GM21717 (cell line): ENCODE measurements around the gene SAMD15.
A peak's percentile ranks its signal among the peaks of the same experiment; 100 is the strongest.
"Not testable (repeated sequence)": the region's sequence is repeated elsewhere in the genome, so short reads cannot be mapped to it uniquely, and the experiment has no call there.

Experiments
- ATAC-seq: cut with Tn5 transposase; IDR thresholded peaks from one replicate; pipeline ENCODE4 v1.9.1; 2021; ENCODE audit warnings: mild to moderate bottlenecking, moderate library complexity; ENCODE audit not compliant: unreplicated experiment

SAMD15 gene

GRCh38 chr14:77375164-77375950, 1.8 kb upstream of the SAMD15 start:
- no peak for ATAC-seq

- ATAC-seq: peak; percentile 23
These were observed 1.0 kb upstream of the SAMD15 start for GRCh38 chr14:77375973-77376770.

- no peak for ATAC-seq
These were observed 294 bp downstream of the SAMD15 start for GRCh38 chr14:77377502-77377844.

- ATAC-seq: no peak
These were observed 1.5 kb downstream of the SAMD15 start for GRCh38 chr14:77378701-77379100.

- ATAC-seq: no peak
These were observed 13.0 kb downstream of the SAMD15 start for GRCh38 chr14:77390188-77390587.

- no peak for ATAC-seq
These were observed 23.0 kb downstream of the SAMD15 start for GRCh38 chr14:77400216-77400615.

- no peak for ATAC-seq
These were observed 26.6 kb downstream of the SAMD15 start for GRCh38 chr14:77403768-77404167.

- ATAC-seq: no peak
These were observed 28.9 kb downstream of the SAMD15 start for GRCh38 chr14:77406086-77406485.

- ATAC-seq: no peak
These were observed 29.5 kb downstream of the SAMD15 start for GRCh38 chr14:77406718-77407117.

- ATAC-seq: no peak
These were observed 30.0 kb downstream of the SAMD15 start for GRCh38 chr14:77407158-77407557.

- ATAC-seq: no peak
These were observed 32.0 kb downstream of the SAMD15 start for GRCh38 chr14:77409131-77409533.

GRCh38 chr14:77415403-77416030, 38.3 kb downstream of the SAMD15 start:
- ATAC-seq: not testable (repeated sequence)

- not testable (repeated sequence) for ATAC-seq
These were observed 38.9 kb downstream of the SAMD15 start for GRCh38 chr14:77416098-77416497.

GRCh38 chr14:77416836-77417235, 39.7 kb downstream of the SAMD15 start:
- ATAC-seq: no peak

GRCh38 chr14:77421201-77421600, 44.0 kb downstream of the SAMD15 start:
- no peak for ATAC-seq

- ATAC-seq: no peak
These were observed 46.2 kb downstream of the SAMD15 start, which contains the start of gene NOXRED1 for GRCh38 chr14:77423423-77423822. Gene NOXRED1 (minus strand): TSS chr14:77423523. CDS start chr14:77422889, 634 bp downstream.

- no peak for ATAC-seq
These were observed 47.7 kb downstream of the SAMD15 start for GRCh38 chr14:77424862-77425261.

GRCh38 chr14:77426396-77426795, 49.2 kb downstream of the SAMD15 start:
- ATAC-seq: no peak

- no peak for ATAC-seq
These were observed 58.9 kb downstream of the SAMD15 start for GRCh38 chr14:77436042-77436441.

GRCh38 chr14:77438596-77438995, 61.4 kb downstream of the SAMD15 start:
- no peak for ATAC-seq

- no peak for ATAC-seq
These were observed 62.7 kb downstream of the SAMD15 start for GRCh38 chr14:77439861-77440260.
